Hippocampal formation (tissue), 2 donors: Measurements from ENCODE around the gene LYST.
"Not testable (repeated sequence)": the region's sequence is repeated elsewhere in the genome, so short reads cannot be mapped to it uniquely, and the experiment has no call there.

Experiments used
- DNase-seq, 2 donors: peaks; one replicate each; lab custom pipeline; 2025; lab: John Stamatoyannopoulos, UW

The LYST gene

DNA sequence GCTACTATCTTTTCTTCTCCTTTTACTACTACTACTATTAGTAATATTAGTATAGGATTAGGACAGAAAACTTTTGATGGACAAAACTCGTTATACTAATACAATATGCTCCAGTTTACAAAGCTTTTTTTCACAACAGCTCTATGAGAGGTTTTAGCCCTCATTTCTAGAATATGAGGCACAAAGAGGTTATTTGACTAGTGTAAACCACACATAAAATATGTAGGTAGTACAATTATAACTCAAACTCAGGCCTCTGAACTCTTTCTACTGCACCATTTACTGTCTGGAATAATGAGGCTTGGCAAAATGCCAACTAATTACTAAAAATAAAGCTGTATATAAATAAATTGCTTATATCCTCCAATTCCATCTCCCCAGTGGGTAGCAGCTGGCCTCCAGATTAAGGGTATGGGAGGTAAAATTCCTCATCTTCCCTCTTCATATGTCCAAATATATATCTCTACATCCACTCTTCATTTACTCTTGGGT lies 99.9 kb downstream of the LYST start:
- no peak for DNase-seq

DNA sequence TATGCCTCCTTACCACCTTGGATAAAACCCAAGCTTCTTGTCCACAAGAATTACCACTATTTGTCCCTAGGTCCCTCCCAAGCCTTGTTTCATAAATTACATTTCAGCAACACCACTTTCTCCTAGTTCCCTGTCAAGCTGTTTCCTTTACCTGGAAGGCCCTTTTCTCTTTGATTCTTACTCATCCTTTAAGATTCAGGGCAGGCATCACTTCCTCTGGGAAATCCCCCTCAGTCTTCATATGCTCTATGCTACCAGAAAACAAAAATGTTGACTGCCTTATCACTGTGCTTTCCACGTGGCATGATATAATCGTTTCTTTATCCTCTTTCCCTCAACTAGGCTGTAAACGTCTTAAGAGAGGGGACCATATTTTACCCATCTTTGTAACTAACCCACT lies 102.7 kb downstream of the LYST start:
- DNase-seq, result no peak

DNA sequence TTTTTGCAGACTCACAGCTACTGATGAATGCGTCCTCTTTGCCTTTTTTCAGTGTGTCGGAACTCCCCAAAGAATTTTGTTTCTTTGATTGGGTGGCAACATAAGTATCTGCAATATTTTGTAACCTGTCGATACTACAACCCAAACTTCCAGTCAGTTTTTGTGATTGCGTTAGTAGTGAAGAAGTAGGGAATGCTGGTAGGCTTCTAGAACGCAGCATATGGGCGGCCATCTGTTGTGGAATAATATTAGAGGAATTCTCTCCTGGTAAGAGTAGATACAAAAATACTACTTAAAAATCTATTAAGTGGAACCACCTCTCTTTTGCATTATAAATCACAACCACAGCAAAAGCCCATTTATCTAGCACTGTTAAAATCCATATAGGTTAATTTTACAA lies 107.4 kb downstream of the LYST start:
- no peak for DNase-seq

DNA sequence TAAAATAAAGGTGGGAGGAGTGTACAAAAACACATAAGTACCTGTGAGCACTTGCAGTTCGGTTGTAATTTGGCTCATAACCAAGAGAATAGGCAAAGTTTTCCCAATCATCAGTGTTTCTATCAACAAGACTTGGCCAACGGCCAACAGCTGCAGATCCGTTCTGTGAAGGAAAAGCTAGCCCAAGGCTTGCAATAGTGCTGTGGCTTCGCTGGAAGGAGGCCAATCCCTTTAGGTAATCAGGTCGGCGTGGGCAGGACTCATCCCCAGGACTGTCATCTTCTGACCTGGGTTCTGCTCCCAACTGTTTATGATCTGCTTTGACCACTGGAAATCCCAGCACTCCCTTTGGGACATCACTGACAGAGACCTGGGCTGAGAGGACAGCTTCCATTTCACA lies 107.8 kb downstream of the LYST start:
- no peak for DNase-seq

DNA sequence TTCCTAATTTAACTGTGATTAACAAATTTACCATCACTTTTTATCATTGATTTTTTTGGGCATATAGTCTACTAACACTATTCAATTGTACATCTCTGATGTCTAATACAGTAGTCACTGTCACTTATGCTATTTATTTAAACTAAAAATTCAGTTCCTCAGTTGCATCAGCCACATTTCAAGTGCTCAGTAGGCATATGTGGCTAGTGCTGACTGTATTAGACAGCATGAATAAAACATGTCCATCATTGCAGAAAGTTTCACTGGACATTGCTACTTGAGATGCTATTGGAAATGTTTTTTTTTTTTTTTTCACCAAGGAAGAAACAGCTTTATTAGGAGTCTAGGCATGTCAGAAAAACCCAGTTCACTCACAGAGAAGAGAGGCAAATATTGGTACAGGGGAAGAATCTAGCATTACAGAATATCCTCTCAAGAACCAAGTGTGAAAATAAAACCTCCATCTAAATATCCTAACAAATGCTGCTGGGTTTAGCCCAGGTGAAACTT lies 109.1 kb downstream of the LYST start:
- no peak for DNase-seq

DNA sequence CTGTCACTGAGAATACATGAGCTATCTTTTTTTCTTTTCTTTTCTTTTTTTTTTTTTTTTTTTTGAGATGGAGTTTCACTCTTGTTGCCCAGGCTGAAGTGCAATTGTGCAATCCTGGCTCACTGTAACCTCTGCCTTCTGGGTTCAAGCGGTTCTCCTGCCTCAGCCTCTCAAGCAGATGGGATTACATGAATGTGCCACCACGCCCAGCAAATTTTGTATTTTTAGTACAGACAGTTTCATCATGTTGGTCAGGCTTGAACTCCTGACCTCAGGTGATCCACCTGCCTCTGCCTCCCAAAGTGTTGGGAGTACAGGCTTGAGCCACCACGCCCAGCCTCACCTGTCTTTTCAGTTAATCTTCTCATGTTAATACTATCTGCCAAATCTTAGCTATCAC lies 112.5 kb downstream of the LYST start:
- DNase-seq, result not testable (repeated sequence)

DNA sequence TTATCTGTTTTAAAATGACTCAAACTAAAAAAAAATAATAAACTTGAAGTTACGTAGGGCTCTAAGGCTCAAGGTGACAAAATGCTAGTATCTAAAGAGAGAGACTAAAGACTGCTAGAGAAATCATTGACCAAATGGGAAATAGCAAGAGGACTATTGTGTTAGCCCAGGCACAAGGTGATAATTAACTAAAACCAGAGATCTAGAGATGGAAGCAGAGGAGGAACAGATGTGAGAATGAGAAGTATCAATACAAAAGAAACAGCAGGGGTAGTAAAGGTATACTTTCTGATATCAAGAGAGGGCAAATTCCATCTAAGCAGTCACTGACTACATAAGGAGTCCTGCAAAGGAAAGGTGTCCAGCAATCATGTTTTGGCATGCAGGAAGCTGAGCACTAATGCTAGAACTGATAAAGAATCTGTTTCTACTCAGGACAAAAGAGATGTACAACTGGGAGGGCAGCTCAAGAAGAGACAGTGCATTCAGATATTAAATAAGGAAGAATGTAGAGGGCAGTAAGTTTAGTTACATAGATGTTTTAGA lies 116.9 kb downstream of the LYST start:
- no peak for DNase-seq

DNA sequence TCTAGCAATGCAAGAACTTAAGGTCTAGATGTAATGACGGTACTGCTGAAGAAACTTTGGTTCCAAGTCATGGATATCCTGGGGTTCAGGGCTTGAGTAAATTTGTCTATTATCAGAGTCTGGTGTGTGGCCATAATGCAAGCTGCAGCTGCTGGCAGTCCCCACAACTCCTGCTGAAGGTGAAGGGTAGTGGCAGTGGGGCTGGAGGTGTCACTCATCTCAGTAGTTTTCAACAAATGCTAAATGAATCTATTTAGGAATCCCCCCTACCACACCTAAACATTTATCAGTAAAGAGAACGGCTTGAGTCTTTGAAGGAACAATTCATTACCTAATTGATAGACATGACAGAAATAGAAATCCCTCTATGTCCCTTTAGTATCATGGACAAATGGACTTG lies 118.0 kb downstream of the LYST start:
- DNase-seq, result no peak

DNA sequence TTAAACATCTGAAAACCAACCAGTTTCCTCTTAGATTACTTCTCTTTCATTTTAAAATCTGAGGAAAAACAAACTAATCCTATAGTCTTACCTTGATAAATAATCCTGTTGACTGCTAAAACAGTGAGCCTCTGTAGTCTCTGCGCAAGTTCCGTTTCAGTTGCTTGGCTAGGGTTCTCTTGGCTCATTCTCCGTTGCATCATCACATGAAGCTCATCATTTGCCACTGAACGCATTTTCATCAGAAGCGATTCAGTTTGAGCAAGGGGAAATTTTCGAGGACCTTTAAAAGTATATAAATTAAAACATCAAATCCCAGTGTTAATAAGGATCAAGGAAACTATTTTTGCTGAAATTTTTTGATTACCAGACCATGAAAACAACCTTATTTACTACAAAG lies 120.5 kb downstream of the LYST start:
- no peak for DNase-seq

DNA sequence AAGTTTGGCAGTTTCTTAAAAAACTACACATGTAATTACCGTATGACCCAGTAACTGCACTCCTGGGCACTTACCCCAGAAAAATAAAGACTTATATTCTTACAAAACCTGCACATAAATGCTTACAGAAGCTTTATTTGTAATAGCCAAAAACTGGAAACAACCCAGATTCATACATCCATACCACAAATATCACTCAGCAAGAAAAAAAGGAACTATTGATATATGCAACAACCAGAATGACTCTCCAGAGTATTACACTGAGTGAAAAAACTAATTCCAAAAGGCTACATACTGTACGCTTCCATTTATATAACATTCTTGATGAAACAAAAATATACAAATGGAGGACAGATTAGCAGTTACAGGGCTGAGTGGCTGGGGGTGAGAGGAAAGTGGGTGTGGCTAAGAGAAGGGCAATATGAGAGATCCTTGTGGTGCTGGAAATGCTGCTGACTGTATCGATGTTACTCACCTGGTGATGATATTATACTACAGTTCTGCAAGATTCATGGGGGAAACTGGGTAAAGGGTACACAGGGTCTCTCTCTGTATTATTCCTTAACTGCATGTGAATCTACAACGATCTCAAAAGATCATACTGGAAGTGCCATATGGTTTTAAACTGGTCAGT lies 121.1 kb downstream of the LYST start:
- DNase-seq, result no peak

DNA sequence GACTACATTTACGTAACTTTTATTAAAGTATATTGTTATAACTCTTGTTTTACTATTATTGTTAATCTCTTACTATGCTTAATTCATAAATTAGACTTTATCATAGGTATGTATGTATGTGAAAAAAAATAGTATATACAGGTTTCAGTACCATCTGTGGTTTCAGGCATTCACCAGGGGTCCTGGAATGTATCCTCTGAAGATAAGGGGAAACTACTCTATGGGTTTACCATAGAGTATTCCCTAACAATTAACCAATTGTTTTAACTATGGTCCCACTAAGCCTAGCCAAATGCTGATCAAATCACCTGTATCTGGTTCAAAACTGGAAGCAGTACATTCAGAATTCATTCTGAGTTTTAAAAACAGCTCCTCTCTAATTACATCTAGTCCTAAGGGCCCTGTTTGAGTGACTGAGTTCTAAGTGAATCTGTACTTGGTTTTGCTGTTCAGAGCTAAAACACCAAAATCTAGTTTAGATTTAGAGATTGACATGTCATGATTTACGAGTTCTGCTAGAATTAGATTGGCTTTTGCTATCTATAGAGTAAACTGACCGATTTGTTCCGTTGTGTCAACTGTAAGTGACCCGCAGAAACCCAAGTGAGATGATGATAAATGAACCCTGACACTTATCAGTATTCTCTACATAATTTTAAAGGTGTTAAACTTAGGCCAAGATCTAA lies 123.6 kb downstream of the LYST start:
- DNase-seq, result no peak

DNA sequence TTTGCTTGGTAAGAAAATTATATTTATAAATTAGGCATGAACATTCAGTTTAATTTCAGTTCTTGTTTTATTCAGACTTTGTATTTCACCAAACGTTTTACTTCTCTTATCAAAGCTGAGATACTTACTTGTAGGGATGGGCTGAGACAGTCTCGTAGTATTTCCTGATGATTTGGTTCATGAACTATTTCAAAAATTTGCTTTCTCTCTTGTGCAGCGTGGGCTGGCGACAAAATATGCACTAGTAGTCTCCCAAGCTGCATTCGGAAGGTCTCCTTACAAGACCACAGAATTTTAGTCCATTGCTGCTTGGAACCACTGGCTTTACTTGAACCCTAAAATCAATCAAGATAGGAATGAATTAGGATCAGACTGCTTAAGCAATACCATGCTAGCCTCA lies 125.4 kb downstream of the LYST start:
- DNase-seq, result no peak

DNA sequence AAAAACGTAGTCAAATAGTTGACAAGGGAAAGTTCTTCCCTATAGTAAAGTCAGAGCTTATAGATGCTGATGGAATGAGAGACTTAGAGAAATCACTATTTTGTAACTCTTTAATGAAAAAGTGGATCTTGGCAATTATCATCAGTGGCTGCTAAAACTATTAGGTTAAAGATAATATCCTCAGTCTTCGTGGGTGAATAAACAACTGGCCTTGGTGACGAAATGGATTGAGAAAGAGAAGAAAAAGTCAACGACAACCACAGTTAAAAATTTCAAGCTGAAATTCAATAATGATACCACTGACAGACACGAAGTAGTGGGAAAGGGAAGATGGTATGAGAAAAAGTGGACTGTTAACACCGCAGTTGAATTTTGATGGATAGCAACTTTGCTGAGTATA lies 127.1 kb downstream of the LYST start:
- DNase-seq, result no peak

DNA sequence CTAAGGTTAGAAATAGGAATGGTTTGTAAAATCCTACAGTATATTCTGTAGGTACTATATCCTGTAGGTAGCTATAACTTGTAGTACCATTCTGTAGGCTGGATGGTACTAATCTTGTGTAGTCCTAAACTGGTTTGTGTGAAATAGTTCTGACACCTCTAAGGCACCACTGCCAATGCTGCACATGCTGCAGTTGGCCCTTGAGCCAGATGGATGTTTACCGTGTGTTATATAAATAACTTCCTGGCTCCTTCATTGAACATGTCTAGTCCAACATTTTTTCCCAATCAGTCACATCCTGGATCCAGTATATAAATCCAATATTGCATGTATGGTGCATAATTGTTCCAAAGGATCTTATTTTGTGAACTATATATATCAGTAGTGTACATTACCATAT lies 127.6 kb downstream of the LYST start:
- DNase-seq, result no peak

DNA sequence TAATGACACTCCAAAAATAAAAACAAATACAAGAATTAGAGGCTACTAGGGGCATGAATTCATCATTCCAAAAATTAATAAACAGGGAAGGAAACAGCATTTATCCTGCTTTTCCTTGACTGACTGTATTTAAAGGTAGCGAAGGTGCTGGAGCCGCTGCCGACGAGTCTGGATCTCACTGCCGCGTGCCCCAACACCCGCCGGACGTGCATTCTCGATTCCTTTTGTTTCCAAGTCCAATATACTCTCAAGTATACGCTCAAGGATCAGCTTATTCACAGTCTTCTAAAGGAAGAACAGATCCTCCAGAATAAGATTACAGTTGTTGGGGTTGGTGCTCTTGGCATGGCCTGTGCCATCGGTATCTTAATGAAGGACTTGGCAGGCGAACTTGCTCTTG lies 129.0 kb downstream of the LYST start:
- DNase-seq, result no peak

DNA sequence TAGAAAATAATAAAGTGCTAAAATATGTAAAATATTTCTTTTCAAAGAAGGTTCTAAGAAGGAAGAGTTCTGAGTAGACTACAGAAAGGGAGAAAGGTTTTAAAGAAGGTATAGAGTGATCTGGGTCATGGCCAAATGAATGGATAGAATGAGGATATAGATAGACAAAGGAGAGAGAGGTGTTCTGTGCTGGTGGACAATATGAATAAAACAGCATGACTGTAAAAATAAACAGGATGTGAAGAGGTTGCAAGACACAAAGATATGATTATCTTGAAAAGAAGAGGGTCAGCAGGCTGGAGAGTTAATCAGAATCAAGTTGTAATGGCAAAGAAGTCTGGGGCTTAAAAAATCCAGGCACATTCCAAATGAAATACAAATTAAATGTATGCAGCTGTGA lies 130.4 kb downstream of the LYST start:
- DNase-seq, result no peak

DNA sequence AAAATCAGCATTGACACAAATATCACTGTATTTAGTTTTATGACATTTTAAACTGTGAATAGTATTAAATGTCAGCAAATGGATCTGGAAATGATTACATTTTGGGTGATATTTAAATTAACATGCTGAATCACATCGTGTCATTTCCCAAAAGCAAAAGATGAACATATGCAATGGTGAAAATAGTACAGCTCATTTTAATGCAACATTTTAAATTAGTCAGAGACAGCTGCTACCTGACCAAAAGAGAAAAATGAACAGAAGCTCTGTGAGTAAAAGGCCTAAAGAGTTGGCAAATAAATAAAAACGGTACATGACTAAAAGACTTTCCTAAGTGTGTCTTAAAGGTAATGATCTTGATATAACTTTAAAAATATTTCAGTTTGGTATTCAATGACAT lies 131.1 kb downstream of the LYST start:
- peak in 1 of 2 donors; percentile 18 for DNase-seq

DNA sequence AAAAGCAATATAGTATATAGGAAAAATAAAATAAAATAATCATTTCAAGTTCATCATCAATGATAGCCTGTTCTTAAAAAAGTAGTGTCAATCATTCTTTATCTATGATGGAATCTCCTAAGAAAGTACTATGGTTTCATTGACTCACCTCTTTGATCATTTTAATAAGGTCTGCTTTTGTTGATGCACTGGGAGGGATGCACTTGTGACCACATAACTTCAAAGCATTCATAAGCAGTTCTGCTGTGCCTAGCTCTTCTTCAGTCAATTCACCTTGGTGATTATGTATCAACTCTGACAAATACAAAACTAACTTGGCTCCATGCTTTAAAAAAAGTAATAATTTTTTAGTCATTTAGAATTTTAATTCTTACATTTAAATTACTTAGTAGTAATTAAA lies 132.4 kb downstream of the LYST start:
- no peak for DNase-seq

DNA sequence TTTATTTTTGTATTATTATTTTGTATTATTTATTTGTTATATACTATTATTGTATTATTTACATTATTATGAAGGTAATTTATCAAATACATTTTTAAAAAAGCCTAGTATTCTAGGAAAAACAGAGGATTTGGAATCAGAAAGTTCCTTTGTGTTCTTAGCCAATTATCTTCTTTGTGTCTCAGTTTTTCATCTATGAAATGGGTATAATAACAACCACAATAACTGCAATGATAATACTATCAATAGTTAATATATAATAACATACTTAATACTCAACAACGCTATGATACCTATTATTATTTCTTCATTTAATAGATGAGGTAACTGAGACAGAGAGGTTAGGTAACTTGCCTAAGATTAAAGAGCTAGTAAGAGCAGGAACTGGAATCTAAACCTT lies 136.7 kb downstream of the LYST start:
- no peak for DNase-seq

DNA sequence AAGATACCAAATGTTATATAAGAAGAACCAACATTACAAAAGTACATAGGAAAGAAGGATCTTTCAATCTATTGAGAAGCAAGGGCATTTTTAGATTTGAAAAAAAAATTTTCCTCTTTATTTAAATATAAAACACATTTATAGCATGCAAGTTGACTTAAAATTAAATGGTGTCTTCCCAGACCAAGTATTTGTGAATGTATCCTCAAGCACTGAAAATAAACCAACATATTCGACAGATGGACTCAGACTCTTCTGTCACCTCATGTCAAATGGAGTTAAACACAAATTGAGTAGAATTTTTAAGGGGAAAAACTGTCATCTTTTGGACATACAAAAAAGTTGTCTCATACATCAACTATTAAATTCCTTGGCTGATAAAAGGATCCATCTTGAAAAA lies 140.1 kb downstream of the LYST start:
- no peak for DNase-seq

DNA sequence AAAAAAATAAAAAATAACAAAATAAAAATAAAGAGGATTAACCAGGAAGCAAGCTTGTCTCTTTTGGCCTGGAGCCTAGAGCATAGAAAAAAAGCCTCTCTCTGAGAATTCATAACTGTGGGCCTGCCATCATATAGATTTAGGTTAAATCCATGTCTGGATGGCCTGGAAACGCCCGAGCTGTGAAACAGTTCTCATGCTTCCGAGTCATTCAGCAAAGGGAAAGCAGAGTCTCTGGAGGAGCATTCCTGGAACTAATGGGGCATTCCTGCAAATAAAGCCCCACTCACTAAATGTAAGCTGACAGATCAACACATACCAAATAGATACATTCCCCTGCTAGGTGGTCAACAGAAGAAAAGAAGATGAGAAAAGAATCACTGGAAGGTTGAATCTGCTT lies 141.3 kb downstream of the LYST start:
- no peak for DNase-seq

DNA sequence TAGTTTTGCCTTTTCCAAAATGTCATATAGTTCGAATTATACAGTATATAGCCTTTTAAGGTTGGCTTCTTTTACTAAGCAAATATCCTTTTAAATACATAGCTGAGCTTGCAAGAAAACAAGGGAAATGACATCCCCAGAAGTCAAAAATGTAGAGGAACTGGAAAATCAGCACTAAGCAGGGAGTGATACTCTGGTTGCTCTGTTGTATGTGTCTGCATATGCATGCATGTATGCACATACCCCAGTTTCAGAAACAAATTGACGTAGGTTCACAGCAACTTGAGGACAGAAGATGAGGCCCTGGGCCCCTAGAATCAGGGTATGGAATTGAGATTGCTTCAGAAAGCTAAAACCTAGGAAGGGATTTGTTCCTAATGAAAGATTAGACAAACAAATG lies 142.0 kb downstream of the LYST start:
- DNase-seq, result no peak

DNA sequence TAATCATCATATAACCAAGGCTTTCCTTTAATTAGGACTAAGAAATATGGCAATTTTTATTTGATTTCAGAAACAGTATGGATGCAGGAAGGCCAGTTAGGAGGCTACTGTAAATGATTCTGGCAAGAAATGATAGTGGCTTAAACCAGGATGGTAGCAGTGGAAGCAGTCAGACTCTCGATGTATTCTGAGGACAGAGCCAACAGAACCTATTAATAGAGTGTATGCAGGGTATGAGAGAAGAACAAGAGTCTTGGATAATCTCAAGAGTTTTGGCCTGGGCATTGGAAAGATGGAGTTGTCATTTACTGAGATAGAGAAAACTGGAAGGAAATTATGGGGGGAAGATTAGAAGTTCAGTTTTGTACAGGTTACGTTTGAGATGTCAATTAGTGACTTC lies 143.8 kb downstream of the LYST start:
- DNase-seq, result no peak
